GM12892 (cell line): Measurements from ENCODE around the gene FAM151A.

Source experiments
- POLR2A ChIP-seq: IDR thresholded peaks from 2 replicates; pipeline ENCODE4 v1.6.1; 2011; ENCODE audit warnings: low read depth, low read length, control low read depth
- POLR2AphosphoS5 ChIP-seq: IDR thresholded peaks from 2 replicates; pipeline ENCODE4 v1.6.1; 2011; ENCODE audit warnings: low read depth, low read length, control low read depth

DNA sequence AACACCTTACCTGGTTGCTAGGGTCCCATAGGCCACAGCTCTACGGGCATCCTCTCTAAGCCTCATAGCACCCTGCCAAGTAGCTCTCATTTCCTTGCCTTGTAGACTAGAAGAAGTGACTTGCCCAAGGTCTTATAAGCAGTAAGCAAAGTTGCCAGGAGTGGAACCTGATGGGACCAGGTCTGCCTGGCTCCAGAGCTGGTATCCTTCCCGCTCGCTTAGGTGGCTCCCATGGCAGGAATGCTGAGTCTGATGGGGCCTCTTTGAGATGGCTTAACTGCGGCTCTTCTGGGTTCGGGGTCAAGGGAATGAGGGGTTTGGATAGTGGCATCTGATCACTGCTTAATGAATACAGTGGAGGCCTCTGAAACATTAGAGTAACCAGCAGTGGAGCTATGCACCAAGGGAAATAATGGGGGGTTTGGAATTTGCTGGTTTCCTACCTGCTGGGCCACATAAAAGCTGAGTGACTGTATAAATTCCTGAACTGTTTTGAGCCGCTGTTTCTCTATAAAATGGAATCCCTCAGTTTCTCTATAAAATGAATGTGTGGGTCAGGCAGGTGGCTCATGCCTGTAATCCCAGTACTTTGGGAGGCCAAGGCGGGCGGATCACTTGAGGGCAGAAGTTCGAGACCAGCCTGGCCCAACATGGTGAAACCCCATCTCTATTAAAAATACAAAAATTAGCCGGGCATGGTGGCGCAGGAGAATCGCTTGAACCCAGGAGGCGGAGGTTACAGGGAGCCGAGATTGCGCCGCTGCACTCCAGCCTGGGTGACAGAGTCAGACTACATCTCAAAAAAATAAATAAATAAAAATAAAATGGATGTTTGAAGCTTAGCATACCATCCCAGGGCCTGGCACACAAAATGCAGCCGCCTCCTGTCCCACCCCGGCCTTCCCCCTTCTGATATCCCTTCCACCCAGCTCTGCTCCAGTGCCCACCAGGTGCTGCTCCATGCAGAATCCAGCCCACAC lies 12.4 kb downstream of the FAM151A start:
- no peak for TF ChIP-seq POLR2A
- TF ChIP-seq POLR2AphosphoS5: no peak
